Mesenchymal stem cell (in vitro differentiated cells and primary cell): ENCODE measurements around the gene KDM5A.

Source experiments
- DNase-seq: peaks from one replicate; pipeline ENCODE4 v3.0.0-alpha.2; 2013
- H2AFZ ChIP-seq: one replicate; pipeline ENCODE4 v1.6.1; 2013; ENCODE audit warnings: low read depth, mild to moderate bottlenecking, control low read depth, inconsistent platforms, low read length, moderate library complexity
- H2AK5ac ChIP-seq: 2 replicates; pipeline ENCODE4 v1.6.1; 2013; ENCODE audit warnings: low read length, moderate library complexity, mild to moderate bottlenecking, inconsistent platforms; ENCODE audit not compliant: severe bottlenecking
- H2BK120ac ChIP-seq: one replicate; pipeline ENCODE4 v1.6.1; 2013; ENCODE audit warnings: low read depth, mild to moderate bottlenecking, inconsistent platforms, low read length, moderate library complexity
- H2BK12ac ChIP-seq, 2 experiments: one replicate each; pipeline ENCODE4 v1.6.1; 2013; ENCODE audit warnings: inconsistent platforms in 2 of 2, low read length in 2 of 2, mild to moderate bottlenecking in 2 of 2, moderate library complexity in 2 of 2, control low read depth in 1 of 2
- H2BK15ac ChIP-seq: one replicate; pipeline ENCODE4 v1.6.1; 2013; ENCODE audit warnings: mild to moderate bottlenecking, low read depth, inconsistent platforms; ENCODE audit not compliant: poor library complexity, severe bottlenecking
- H2BK5ac ChIP-seq: 2 replicates; pipeline ENCODE4 v1.6.1; 2013; ENCODE audit warnings: low read depth, mild to moderate bottlenecking, low read length, control low read depth, inconsistent platforms; ENCODE audit not compliant: poor library complexity, severe bottlenecking
- H3K14ac ChIP-seq, 2 experiments: one replicate each; pipeline ENCODE4 v1.6.1; 2013; ENCODE audit warnings: inconsistent platforms in 2 of 2, low read length in 2 of 2, control low read depth in 1 of 2, mild to moderate bottlenecking in 1 of 2, moderate library complexity in 1 of 2
- H3K18ac ChIP-seq, 2 experiments: one replicate each; pipeline ENCODE4 v1.6.1; 2013; ENCODE audit warnings: inconsistent platforms in 2 of 2, low read length in 2 of 2, control low read depth in 1 of 2, low read depth in 1 of 2, mild to moderate bottlenecking in 1 of 2
- H3K23ac ChIP-seq, 2 experiments: one replicate each; pipeline ENCODE4 v1.6.1; 2013; ENCODE audit warnings: inconsistent platforms in 2 of 2, low read length in 2 of 2, mild to moderate bottlenecking in 2 of 2, moderate library complexity in 2 of 2, control low read depth in 1 of 2
- H3K27ac ChIP-seq: 2 replicates; pipeline ENCODE4 v1.5.1; 2013; ENCODE audit warnings: mild to moderate bottlenecking, moderate library complexity, low read length, control low read depth, inconsistent platforms; ENCODE audit not compliant: poor library complexity, severe bottlenecking
- H3K27me3 ChIP-seq, 2 experiments: 2 replicates each; pipeline versions ENCODE4 v1.6.1 to v1.7.0; 2013; ENCODE audit warnings: low read length in 2 of 2, mild to moderate bottlenecking in 2 of 2, moderate library complexity in 2 of 2, control low read depth in 1 of 2, inconsistent platforms in 1 of 2; ENCODE audit not compliant: control insufficient read depth in 1 of 2, insufficient read depth in 1 of 2
- H3K36me3 ChIP-seq, 2 experiments: 2 replicates each; pipeline versions ENCODE4 v1.6.1 to v1.7.0; 2013; ENCODE audit warnings: low read length in 2 of 2, control low read depth in 1 of 2, inconsistent platforms in 1 of 2, low read depth in 1 of 2, mild to moderate bottlenecking in 1 of 2; ENCODE audit not compliant: insufficient read depth in 2 of 2, control insufficient read depth in 1 of 2
- H3K4ac ChIP-seq, 2 experiments: one replicate each; pipeline ENCODE4 v1.6.1; 2013; ENCODE audit warnings: inconsistent platforms in 2 of 2, low read length in 2 of 2, mild to moderate bottlenecking in 2 of 2, moderate library complexity in 2 of 2, control low read depth in 1 of 2, low read depth in 1 of 2
- H3K4me1 ChIP-seq: 2 replicates; pipeline ENCODE4 v1.6.1; 2013; ENCODE audit warnings: low read depth, low read length, control low read depth; ENCODE audit not compliant: control insufficient read depth, insufficient read depth
- H3K4me2 ChIP-seq: 2 replicates; pipeline ENCODE4 v1.6.1; 2013; ENCODE audit warnings: low read length, mild to moderate bottlenecking, inconsistent platforms; ENCODE audit not compliant: poor library complexity, severe bottlenecking
- H3K4me3 ChIP-seq, 2 experiments: 2 replicates each; pipeline versions ENCODE4 v1.5.1 to v1.7.0; 2013; ENCODE audit warnings: low read length in 2 of 2, mild to moderate bottlenecking in 2 of 2, control low read depth in 1 of 2, low read depth in 1 of 2; ENCODE audit not compliant: insufficient read depth in 1 of 2
- H3K79me1 ChIP-seq: replicated peaks from 2 replicates; pipeline ENCODE4 v1.6.1; 2013; ENCODE audit warnings: mild to moderate bottlenecking, control low read depth, low read length, inconsistent platforms; ENCODE audit not compliant: poor library complexity, severe bottlenecking
- H3K9ac ChIP-seq: 2 replicates; pipeline ENCODE4 v1.7.0; 2013; ENCODE audit warnings: mild to moderate bottlenecking, low read length, moderate library complexity
- H3K9me3 ChIP-seq: 2 replicates; pipeline ENCODE4 v1.7.0; 2013; ENCODE audit warnings: mild to moderate bottlenecking, low read length; ENCODE audit not compliant: control insufficient read depth
- H4K8ac ChIP-seq: one replicate; pipeline ENCODE4 v1.6.1; 2013; ENCODE audit warnings: inconsistent platforms, mild to moderate bottlenecking, low read length, moderate library complexity
- H4K91ac ChIP-seq: one replicate; pipeline ENCODE4 v1.6.1; 2013; ENCODE audit warnings: mild to moderate bottlenecking, low read length, inconsistent platforms
- WGBS: methylation state at CpG from one replicate; pipeline ENCODE4 v1.1.7; 2013; ENCODE audit warnings: mixed read lengths; 5-methylcytosine and 5-hydroxymethylcytosine counted together

Gene KDM5A

DNA sequence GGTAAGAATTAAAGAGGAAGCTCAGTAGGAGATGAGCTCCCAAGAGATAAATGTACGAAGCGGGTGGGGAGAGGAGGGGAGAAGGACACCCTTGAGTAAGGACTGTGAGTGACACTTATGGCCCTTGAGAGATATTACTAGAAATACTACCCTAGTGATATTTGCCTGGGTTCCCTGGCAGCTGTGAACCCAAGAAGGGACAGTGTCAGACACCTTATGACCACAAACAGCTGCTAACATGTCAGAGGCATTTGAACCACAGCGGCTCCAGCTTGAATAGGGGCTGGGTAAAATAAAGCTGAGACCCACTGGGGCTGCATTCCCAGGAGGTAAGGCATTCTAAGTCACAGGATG is 155.5 kb downstream of the KDM5A start:
- H3K36me3 ChIP-seq: no peaks in the 10 kb centered on the region
- H3K4me3 ChIP-seq: no peak overlapping the region
- no peak overlapping the region for H2BK15ac ChIP-seq
- H3K4me1 ChIP-seq: no peaks in the 10 kb centered on the region
- H2BK5ac ChIP-seq: no peak overlapping the region
- no peak overlapping the region for H4K91ac ChIP-seq
- H3K23ac ChIP-seq: no peak overlapping the region
- no peak overlapping the region for H3K9ac ChIP-seq
- H3K18ac ChIP-seq: no peak overlapping the region
- H3K27ac ChIP-seq: no peak overlapping the region
- no peak for DNase-seq
- peaks cover 42 to 52% of the 10 kb centered on the region in 2 experiments for H3K27me3 ChIP-seq
- 81% methylated on average over 1 of the region's 3 CpGs for WGBS
- no peak overlapping the region for H3K4me2 ChIP-seq
- H3K9me3 ChIP-seq: peaks cover 13% of the 10 kb centered on the region
- no peak overlapping the region for H2AFZ ChIP-seq
- H2BK12ac ChIP-seq: no peak overlapping the region
- H2AK5ac ChIP-seq: no peak overlapping the region
- H2BK120ac ChIP-seq: no peak overlapping the region
- H3K4ac ChIP-seq: no peak overlapping the region
- no peak overlapping the region for H4K8ac ChIP-seq
- H3K79me1 ChIP-seq: no peaks in the 10 kb centered on the region
- no peak overlapping the region for H3K14ac ChIP-seq

DNA sequence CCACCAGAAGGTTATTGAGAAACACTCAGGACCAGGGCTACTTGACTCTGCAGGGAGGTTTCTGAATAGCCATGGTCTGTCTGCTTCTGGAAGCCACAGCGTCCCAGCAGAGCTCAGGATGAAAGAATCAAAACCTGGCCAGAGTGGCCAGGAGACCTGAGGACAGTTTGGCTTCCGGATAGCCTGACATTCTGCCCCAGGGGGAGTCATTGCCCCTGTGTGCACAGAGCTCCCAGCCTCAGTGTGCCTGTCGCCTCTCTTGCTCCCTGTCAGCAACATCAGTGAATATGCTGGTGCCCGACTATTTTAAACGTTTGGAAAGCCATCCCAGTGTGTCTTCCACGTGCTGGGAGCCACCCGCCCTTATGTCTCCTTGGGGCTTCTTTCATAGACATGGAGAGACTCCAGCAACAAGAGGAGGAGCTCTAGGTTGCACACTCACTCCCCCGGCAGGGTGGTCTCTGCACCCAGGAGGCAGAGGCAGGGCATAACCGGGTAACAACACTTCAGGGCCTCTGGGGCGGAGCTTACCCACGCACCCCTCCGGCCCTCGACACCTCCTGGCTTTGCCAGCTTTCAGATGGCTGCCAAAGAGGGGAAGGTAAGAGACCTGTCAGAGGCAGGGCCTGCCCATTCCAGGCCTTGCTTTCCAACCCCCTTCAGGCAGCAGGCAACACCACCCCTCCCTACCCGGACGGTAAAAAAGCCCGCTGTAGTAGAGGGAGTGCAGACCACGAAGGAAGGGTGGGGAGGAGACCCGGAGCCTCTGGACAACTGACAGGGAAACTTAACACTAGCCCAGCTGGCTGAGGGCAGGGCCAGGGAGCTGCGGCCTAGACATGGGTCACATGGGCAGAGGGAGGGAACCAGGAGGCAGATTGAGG is 156.1 kb downstream of the KDM5A start:
- peaks cover 48 to 59% of the 10 kb centered on the region in 2 experiments for H3K27me3 ChIP-seq
- WGBS: 65% methylated on average over 19 of the region's 19 CpGs
- no peak overlapping the region for H3K27ac ChIP-seq
- H3K4me1 ChIP-seq: no peaks in the 10 kb centered on the region
- H2BK120ac ChIP-seq: no peak overlapping the region
- H3K9me3 ChIP-seq: peaks cover 13% of the 10 kb centered on the region
- H3K36me3 ChIP-seq: no peaks in the 10 kb centered on the region
- no peak overlapping the region for H3K18ac ChIP-seq
- H4K8ac ChIP-seq: no peak overlapping the region
- H2AFZ ChIP-seq: no peak overlapping the region
- H3K9ac ChIP-seq: no peak overlapping the region
- no peak overlapping the region for H3K4me2 ChIP-seq
- DNase-seq: no peak
- H3K23ac ChIP-seq: no peak overlapping the region
- H3K14ac ChIP-seq: no peak overlapping the region
- no peak overlapping the region for H2BK5ac ChIP-seq
- H2AK5ac ChIP-seq: no peak overlapping the region
- H2BK15ac ChIP-seq: no peak overlapping the region
- H2BK12ac ChIP-seq: no peak overlapping the region
- H3K4ac ChIP-seq: no peak overlapping the region
- no peaks in the 10 kb centered on the region for H3K79me1 ChIP-seq
- H4K91ac ChIP-seq: no peak overlapping the region
- no peak overlapping the region for H3K4me3 ChIP-seq

DNA sequence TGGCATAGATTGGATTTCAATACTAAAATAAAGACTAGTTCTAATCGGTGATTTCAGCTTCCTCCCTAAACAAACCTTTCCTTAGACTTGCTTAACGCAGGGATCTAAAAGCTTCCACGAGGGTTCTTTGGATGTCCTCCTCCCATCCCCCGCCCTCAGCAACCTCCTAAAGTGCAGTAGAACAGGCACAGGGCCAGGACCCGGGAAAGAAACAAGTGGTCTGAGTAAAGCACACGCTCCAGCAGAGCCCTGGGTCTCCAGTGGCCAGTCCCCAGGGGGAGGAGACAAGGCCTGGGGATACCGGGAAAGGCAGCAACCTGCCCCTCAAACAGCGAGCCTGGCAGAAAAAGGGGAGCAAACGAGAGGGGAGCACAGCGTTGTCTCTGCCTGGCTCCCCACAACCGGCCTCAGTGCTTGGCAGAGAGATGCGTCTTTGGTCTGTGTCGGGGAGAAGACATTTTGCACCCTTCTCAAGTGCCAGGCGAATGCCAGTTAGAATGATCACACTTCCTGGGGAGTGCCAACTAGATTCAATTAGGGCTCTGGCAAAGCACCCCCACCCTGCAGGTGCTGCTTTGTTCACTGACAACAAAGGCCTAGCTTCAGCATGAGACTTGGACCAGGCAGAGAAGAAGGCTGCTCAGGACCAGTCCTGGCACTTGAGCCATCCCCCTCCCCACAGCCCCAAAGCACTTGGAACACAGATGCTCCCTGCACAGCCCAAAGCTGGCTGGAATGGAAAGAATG is 158.0 kb downstream of the KDM5A start:
- Histone ChIP-seq H2BK12ac (no peak overlapping the region), H2AFZ (no peak overlapping the region), H3K36me3 (no peaks in the 10 kb centered on the region), H3K4me3 (no peak overlapping the region), H2BK120ac (no peak overlapping the region), H3K4ac (no peak overlapping the region), H4K8ac (no peak overlapping the region), H3K14ac (no peak overlapping the region), H2BK5ac (no peak overlapping the region), H3K23ac (no peak overlapping the region), H3K27ac (no peak overlapping the region), H3K4me2 (no peak overlapping the region), H3K79me1 (no peaks in the 10 kb centered on the region), H3K4me1 (no peaks in the 10 kb centered on the region), H3K9me3 (no peaks in the 10 kb centered on the region), H4K91ac (no peak overlapping the region), H2AK5ac (no peak overlapping the region), H2BK15ac (no peak overlapping the region), H3K18ac (no peak overlapping the region), H3K27me3 (peaks cover 67 to 76% of the 10 kb centered on the region in 2 experiments), H3K9ac (no peak overlapping the region)
- no peak for DNase-seq
- WGBS: 69% methylated on average over 14 of the region's 14 CpGs
